DOHH2 (cell line): ENCODE measurements around the gene RPTOR.

Experiments used
- CTCF ChIP-seq: fragments of 200-600 bp; sonication (generic); IDR thresholded peaks from one replicate; pipeline ENCODE4 v1.5.1; 2014; ENCODE audit warnings: antibody characterized with exemption, mild to moderate bottlenecking, low read depth, low read length; ENCODE audit not compliant: poor library complexity, severe bottlenecking
- EZH2phosphoT487 ChIP-seq: fragments of 200-600 bp; sonication (generic); IDR thresholded peaks from 2 replicates; pipeline ENCODE4 v1.6.1; 2017; ENCODE audit warnings: borderline replicate concordance, mild to moderate bottlenecking, antibody characterized with exemption, low read length, moderate library complexity, mixed read lengths

GRCh38 chr17:80594431-80595269 lies 50.0 kb downstream of the RPTOR start:
- no peak for TF ChIP-seq CTCF
- TF ChIP-seq EZH2phosphoT487: no peak
